Measurements from ENCODE around the gene STRN3. TPM values are rescaled to one million over a fixed set of nuclear protein-coding genes. Genes with fewer than 3 reads are reported as not detected.

The STRN3 gene
- total RNA-seq, 1 experiment from 2014 or later = 52.1 TPM

DNA sequence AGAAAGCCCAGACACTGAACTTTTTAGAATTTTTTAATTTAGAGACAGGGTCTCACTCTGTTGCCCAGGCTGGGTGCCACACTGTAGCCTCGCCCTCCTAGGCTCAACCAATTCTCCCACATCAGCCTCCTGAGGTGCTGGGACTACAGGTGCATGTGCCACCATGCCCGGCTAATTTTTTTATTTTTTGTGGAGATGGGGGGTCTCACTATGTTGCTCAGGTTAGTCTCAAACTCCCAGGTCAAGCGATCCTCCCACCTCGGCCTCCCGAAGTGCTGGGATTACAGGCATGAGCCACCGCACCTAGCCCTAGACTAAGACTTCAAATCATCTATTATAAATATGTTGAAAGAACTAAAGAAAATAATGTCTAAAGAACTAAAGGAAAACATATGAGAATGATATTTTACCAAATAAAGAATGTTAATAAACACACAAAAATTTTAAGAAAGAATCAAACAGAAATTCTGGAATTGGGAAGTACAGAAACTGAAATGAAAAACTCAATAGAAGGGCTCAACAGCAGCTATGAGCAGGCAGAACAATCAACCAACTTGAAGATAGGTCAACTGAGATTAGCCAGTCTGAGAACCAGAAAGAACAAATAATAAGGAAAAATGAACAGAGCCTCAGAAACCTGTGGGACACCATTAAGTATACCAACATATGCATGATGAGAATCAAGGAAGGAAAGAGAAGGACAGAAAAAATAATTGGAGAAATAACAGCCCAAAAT, 27.0 kb downstream of the STRN3 start:
- Histone ChIP-seq H4K20me1 (ENCODE audit: control insufficient read depth, insufficient read depth, insufficient read length) (no peaks in the 10 kb centered on the region), H3K4ac (ENCODE audit: low read depth, low read length) (no peak overlapping the region), H3K18ac (ENCODE audit: insufficient read length, low read depth, low read length) (no peak overlapping the region), H2BK15ac (ENCODE audit: low read depth, low read length) (no peak overlapping the region), H3K27me3 (ENCODE audit: insufficient read depth, low read length) (no peaks in the 10 kb centered on the region), H4K5ac (ENCODE audit: insufficient read length, low read depth, low read length) (no peak overlapping the region), H3K79me1 (ENCODE audit: insufficient read depth, low read depth, low read length, poor library complexity, severe bottlenecking) (peaks cover 9% of the 10 kb centered on the region), H2BK5ac (ENCODE audit: insufficient read length, low read length) (no peak overlapping the region), H3K9me3 (ENCODE audit: control insufficient read depth, low read depth, low read length) (no peaks in the 10 kb centered on the region), H3K56ac (ENCODE audit: insufficient read length, low read depth, low read length) (no peak overlapping the region), H3K27ac (ENCODE audit: insufficient read length, low read depth, low read length) (no peak overlapping the region), H3K4me1 (ENCODE audit: insufficient read depth, low read length) (peaks cover 7% of the 10 kb centered on the region), H2BK120ac (ENCODE audit: low read depth, low read length, poor library complexity, severe bottlenecking) (no peak overlapping the region), H3K23ac (ENCODE audit: insufficient read length, low read depth, low read length) (no peak overlapping the region), H2AK5ac (ENCODE audit: insufficient read length, low read length) (no peak overlapping the region), H3T11ph (ENCODE audit: low read length) (no peak overlapping the region), H2BK12ac (ENCODE audit: insufficient read length, low read depth, low read length) (no peak overlapping the region), H2AFZ (ENCODE audit: low read length) (no peak overlapping the region), H3K23me2 (ENCODE audit: insufficient read length, low read depth, low read length, poor library complexity, severe bottlenecking) (no peaks in the 10 kb centered on the region), H4K8ac (replicated peaks; ENCODE audit: insufficient read length, low read depth, low read length) (no peak overlapping the region), H3K79me2 (ENCODE audit: insufficient read depth, low read length) (peaks cover 25% of the 10 kb centered on the region; the same call in 1 of the 2 replicates), H3K4me2 (ENCODE audit: insufficient read depth, insufficient read length, low read length) (no peak overlapping the region), H2BK20ac (ENCODE audit: low read depth, low read length, poor library complexity, severe bottlenecking) (no peak overlapping the region), H4K91ac (ENCODE audit: insufficient read length, low read depth, low read length) (no peak overlapping the region), H3K9ac (ENCODE audit: extremely low read depth, insufficient read length, low read length) (no peak overlapping the region), H3K14ac (ENCODE audit: insufficient read depth, low read length) (no peak overlapping the region)
- DNase-seq = no peak
- Mint-ChIP-seq H3K27me3 (ENCODE audit: low read depth) (no peaks in the 10 kb centered on the region), H3K27ac (peak overlapping the region in 1 of 3 experiments; percentile 41; a peak in 1 of 7 replicates), H3K36me3 (ENCODE audit: insufficient read depth in 1 of 3, low read depth in 3 of 3) (peaks cover 6 to 31% (median 21%) of the 10 kb centered on the region in 3 experiments; a peak in 6 of 7 replicates), H3K9me3 (peaks cover 8 to 12% of the 10 kb centered on the region in 2 experiments; a peak in 2 of 5 replicates), H3K4me1 (peaks cover 60 to 68% of the 10 kb centered on the region in 2 experiments), H3K4me3 (no peak overlapping the region)
- TF ChIP-seq, protein P1, sequence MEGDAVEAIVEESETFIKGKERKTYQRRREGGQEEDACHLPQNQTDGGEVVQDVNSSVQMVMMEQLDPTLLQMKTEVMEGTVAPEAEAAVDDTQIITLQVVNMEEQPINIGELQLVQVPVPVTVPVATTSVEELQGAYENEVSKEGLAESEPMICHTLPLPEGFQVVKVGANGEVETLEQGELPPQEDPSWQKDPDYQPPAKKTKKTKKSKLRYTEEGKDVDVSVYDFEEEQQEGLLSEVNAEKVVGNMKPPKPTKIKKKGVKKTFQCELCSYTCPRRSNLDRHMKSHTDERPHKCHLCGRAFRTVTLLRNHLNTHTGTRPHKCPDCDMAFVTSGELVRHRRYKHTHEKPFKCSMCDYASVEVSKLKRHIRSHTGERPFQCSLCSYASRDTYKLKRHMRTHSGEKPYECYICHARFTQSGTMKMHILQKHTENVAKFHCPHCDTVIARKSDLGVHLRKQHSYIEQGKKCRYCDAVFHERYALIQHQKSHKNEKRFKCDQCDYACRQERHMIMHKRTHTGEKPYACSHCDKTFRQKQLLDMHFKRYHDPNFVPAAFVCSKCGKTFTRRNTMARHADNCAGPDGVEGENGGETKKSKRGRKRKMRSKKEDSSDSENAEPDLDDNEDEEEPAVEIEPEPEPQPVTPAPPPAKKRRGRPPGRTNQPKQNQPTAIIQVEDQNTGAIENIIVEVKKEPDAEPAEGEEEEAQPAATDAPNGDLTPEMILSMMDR (conservative IDR thresholded peaks at IDR 0.05) = no peak
- WGBS (ENCODE audit: extremely low coverage, insufficient read length, low lambda C conversion rate) = no CpG with 5 or more reads among the region's 6 CpGs

Measured in H9 (cell line).